ENCODE measurements around the gene NACC2.

The NACC2 gene

GRCh38 chr9:136142414-136142796 lies 47.3 kb upstream of the NACC2 start:
- Histone ChIP-seq H3K27me3 (ENCODE audit: insufficient read depth, low read depth) (peaks cover 94% of the 10 kb centered on the region), H3K79me2 (ENCODE audit: insufficient read depth, low read depth) (no peaks in the 10 kb centered on the region), H3K27ac (no peak overlapping the region), H3K4me3 (IDR thresholded peaks at IDR 0.05; ENCODE audit: insufficient read depth, low read depth, low read length) (no peak overlapping the region), H4K20me1 (ENCODE audit: insufficient read depth) (no peaks in the 10 kb centered on the region), H3K4me1 (ENCODE audit: low read depth, poor library complexity, severe bottlenecking) (no peaks in the 10 kb centered on the region), H2AFZ (ENCODE audit: low read depth) (no peak overlapping the region), H3K4me2 (no peak overlapping the region), H3K9ac (no peak overlapping the region), H3K36me3 (ENCODE audit: insufficient read depth) (no peaks in the 10 kb centered on the region)
- no peak for TF ChIP-seq CTCF (conservative IDR thresholded peaks at IDR 0.05; ENCODE audit: low read depth, low read length)

- no peaks in the 10 kb centered on the region for H3K36me3 ChIP-seq (ENCODE audit: insufficient read depth)
- no peak overlapping the region for H2AFZ ChIP-seq (ENCODE audit: low read depth)
- TF ChIP-seq CTCF (conservative IDR thresholded peaks at IDR 0.05; ENCODE audit: low read depth, low read length), result no peak
- H3K27ac ChIP-seq, result no peak overlapping the region
- H3K4me1 ChIP-seq (ENCODE audit: low read depth, poor library complexity, severe bottlenecking), result no peaks in the 10 kb centered on the region
- no peak overlapping the region for H3K4me3 ChIP-seq (IDR thresholded peaks at IDR 0.05; ENCODE audit: insufficient read depth, low read depth, low read length)
- H3K9ac ChIP-seq, result no peak overlapping the region
- no peaks in the 10 kb centered on the region for H3K79me2 ChIP-seq (ENCODE audit: insufficient read depth, low read depth)
- H4K20me1 ChIP-seq (ENCODE audit: insufficient read depth), result no peaks in the 10 kb centered on the region
- no peak overlapping the region for H3K4me2 ChIP-seq
- H3K27me3 ChIP-seq (ENCODE audit: insufficient read depth, low read depth), result peaks cover 95% of the 10 kb centered on the region
Measured at GRCh38 chr9:136141682-136142413, 46.8 kb upstream of the NACC2 start.

GRCh38 chr9:136140966-136141365 lies 45.9 kb upstream of the NACC2 start:
- H3K27me3 ChIP-seq (ENCODE audit: insufficient read depth, low read depth), result peaks cover 95% of the 10 kb centered on the region
- no peak overlapping the region for H2AFZ ChIP-seq (ENCODE audit: low read depth)
- H4K20me1 ChIP-seq (ENCODE audit: insufficient read depth), result no peaks in the 10 kb centered on the region
- no peaks in the 10 kb centered on the region for H3K4me1 ChIP-seq (ENCODE audit: low read depth, poor library complexity, severe bottlenecking)
- no peak for TF ChIP-seq CTCF (conservative IDR thresholded peaks at IDR 0.05; ENCODE audit: low read depth, low read length)
- H3K9ac ChIP-seq, result no peak overlapping the region
- H3K4me3 ChIP-seq (IDR thresholded peaks at IDR 0.05; ENCODE audit: insufficient read depth, low read depth, low read length), result no peak overlapping the region
- no peaks in the 10 kb centered on the region for H3K79me2 ChIP-seq (ENCODE audit: insufficient read depth, low read depth)
- H3K4me2 ChIP-seq, result no peak overlapping the region
- H3K27ac ChIP-seq, result no peak overlapping the region
- H3K36me3 ChIP-seq (ENCODE audit: insufficient read depth), result no peaks in the 10 kb centered on the region

GRCh38 chr9:136140046-136140445 lies 45.0 kb upstream of the NACC2 start:
- Histone ChIP-seq H3K27me3 (ENCODE audit: insufficient read depth, low read depth) (peaks cover 97% of the 10 kb centered on the region), H3K9ac (no peak overlapping the region), H3K4me1 (ENCODE audit: low read depth, poor library complexity, severe bottlenecking) (no peaks in the 10 kb centered on the region), H3K36me3 (ENCODE audit: insufficient read depth) (no peaks in the 10 kb centered on the region), H3K4me3 (IDR thresholded peaks at IDR 0.05; ENCODE audit: insufficient read depth, low read depth, low read length) (no peak overlapping the region), H3K4me2 (no peak overlapping the region), H3K27ac (no peak overlapping the region), H3K79me2 (ENCODE audit: insufficient read depth, low read depth) (no peaks in the 10 kb centered on the region), H4K20me1 (ENCODE audit: insufficient read depth) (no peaks in the 10 kb centered on the region), H2AFZ (ENCODE audit: low read depth) (no peak overlapping the region)
- TF ChIP-seq CTCF (conservative IDR thresholded peaks at IDR 0.05; ENCODE audit: low read depth, low read length), result no peak

Data from KMS-11 (cell line).